ENCODE results near the gene BMP15.

The BMP15 gene

DNA sequence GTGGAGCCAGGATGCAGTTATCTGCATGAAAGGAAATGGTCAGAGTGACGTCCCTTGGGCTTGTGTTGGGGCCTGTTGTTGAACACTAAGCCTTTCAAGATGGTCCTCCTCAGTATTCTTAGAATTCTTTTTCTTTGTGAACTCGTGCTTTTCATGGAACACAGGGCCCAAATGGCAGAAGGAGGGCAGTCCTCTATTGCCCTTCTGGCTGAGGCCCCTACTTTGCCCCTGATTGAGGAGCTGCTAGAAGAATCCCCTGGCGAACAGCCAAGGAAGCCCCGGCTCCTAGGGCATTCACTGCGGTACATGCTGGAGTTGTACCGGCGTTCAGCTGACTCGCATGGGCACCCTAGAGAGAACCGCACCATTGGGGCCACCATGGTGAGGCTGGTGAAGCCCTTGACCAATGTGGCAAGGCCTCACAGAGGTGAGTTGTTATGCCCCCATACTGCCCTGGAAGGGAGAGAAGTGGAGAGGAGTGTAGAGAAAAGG, at the start of gene BMP15:
Gene BMP15, plus strand, starts transcription at position 51 of the 492 bp plus-strand sequence. Its CDS starts 49 bp downstream, at position 100.
- DNase-seq (ENCODE audit: low read depth in 2 of 2): no peak

DNA sequence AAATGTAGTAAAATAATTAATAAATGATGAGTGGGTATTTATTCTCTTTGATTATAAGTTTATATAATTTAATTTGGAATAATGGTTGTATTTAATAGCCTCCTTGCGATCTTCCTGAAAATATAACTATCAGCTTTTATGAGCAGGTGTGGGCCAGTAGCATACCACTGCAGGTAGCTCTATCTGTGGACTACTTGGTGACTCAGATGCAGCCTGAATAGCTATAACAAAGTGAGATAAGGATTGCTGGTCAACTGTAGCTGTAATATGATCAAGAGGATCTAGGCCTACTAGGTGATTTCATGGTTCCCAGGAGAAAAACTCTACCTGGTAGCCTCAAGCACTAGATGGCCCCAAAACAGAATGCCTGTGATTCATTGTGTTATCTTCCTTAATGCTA, 47.1 kb upstream of the BMP15 start:
- DNase-seq (ENCODE audit: low read depth in 2 of 2): no peak

DNA sequence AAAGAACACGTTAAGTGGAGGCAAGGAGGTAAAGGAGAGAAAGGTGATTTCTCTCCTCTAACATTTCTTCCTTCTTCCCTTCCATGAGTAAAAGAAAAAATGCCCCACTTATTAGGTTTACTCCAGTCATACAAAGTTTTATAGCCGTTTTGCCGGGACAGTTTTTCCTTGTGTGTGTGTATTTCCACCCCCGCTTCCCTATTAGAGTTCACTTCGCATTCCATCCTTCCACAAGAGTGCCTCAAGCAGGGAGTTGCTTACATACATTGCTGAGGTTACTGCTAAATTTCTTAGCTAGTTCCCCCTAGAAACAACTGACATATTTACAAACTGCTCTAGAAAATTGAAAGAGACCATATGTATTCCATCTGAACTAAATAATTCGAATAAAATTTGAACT, 45.2 kb upstream of the BMP15 start:
- no peak for DNase-seq (ENCODE audit: low read depth in 2 of 2)

DNA sequence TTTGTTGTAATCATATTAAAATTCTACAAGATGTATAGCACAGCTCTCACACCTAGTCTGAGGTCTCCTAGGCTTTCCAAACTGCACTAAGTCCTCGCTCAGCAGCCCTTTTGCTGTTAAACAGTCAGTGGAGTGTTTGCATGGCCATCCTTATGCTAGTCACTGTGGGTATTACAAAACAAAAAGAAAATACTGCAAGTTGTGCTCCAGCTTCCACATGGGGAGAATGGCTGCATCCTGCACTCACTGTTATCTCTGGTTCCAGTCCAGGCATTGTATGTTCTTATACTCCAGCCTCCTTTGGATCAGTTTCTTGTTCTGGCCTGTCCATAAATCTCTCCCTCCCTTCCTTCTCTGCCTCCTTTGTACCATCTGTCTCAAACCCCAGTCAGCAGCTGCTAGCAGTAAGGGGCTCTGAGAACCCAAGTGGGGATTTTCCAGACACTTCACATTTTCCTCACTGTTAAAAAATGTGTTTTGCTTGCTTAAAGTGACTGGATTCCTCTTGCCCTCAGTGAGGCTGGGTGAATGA, 38.5 kb upstream of the BMP15 start:
- DNase-seq (ENCODE audit: low read depth in 2 of 2): no peak

DNA sequence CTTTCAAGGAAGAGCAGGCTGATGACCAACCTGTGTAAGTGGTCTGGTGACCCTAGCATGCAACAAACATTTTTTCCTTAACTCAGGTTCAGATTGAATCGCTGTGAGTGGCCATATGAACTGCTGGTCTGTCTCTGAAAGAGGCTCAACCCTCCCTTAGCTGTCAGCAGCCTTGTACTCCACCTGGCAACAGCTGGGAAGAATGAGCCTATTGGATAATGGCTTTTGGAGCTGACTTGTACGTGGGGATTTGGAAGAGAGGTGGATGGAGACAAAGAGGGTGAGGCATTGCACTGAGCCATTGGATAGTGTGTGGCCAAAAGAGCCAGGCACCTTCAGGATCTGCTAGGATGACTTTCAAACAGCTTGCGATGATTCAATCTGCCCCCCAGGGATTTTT, 35.7 kb upstream of the BMP15 start:
- DNase-seq (ENCODE audit: low read depth in 2 of 2): no peak

DNA sequence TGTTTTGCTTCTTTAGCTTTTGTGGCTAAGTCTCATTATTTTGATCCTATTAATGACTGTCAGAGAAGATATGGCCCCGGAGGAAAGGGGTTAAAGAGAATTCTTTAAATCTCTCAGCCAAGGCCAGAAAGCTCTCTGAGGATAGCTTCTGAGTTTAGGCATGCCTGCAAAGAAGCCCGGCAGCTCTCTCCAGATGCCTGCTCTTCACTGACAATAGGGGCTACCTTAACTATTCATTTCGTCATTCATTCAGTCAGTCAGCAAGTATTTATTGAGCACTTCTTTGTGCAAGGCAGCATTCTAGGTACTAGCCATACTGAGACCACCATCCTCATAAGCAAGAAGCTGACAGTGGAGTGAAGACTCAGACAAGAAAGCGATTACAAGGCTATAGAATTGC, 34.0 kb upstream of the BMP15 start:
- no peak for DNase-seq (ENCODE audit: low read depth in 2 of 2)

DNA sequence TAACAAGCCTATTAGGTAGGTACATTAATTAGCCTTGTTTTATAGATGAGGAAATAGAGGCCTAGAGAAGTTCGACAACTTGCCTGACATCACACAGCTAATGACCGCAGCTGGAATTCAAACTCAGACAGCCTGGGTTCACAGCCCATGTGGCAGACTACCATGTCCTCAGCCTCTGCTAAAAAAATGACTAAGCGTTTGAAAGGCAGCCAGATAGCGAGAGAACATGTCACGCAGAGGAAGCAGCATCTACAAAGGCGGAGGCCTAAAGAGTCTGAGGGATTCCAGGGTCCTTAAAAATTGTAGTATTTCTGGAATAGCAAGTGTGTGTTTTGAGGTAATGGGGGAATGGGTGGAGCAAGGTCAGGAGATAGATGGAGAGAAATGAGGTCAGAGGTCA, 33.2 kb upstream of the BMP15 start:
- no peak for DNase-seq (ENCODE audit: low read depth in 2 of 2)

DNA sequence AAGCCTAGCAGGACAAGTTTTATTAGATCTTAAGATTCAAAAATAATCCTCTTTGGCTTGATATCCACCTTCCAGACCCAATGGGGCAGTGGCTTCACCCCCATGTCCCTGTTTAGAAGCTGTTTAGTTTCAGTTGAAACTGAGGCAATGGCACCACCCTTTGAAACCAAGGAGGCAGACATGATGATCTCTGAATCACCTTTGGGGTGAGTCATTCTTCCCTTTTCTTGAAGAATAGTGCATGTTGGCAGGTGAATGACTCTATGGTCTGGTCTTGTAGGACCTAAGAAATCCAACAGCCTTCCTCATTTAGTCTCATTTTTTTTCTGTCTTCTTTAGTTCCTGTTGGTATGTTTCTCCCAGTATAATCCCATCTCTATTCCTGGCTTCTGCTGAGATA, 29.5 kb upstream of the BMP15 start:
- DNase-seq (ENCODE audit: low read depth in 2 of 2): no peak

DNA sequence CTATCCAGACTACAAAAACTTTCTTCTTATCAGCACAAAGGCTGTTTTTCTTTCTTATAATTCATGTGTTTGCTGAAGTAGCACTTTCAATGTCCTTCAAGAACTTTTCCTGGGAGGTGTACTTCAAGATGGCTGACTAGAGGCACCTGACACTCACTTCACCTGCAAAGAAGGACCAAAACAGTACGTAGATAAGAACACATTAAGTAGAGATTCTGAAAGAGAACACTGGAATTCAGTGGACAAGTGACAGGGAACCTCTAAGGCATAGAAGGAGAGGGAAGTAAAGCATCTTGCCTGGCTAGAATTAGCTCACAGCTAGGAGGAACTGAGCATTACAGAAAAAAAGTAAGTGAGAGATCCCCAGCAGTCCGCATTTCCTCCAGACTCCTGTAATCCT, 21.7 kb upstream of the BMP15 start:
- DNase-seq (ENCODE audit: low read depth in 2 of 2): no peak

DNA sequence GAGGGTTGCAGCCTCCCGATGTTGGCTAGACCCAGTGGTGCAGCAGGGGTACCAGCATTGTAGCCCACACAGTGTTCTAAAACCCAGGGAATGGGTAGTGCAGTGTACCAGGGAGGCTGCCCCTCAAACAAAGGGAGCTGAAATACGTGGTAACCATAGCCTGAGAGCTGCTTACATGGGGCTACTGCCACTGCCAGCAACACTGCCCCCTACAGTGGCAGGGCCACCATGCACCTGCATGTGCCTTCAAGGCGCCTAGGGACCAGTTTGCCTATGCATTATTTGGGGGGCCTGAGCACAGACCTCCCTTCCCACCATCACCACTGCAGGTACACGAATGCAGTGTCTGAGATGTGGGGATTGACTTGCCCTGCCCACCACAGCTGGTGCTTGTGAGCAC, 21.0 kb upstream of the BMP15 start:
- DNase-seq (ENCODE audit: low read depth in 2 of 2): no peak

DNA sequence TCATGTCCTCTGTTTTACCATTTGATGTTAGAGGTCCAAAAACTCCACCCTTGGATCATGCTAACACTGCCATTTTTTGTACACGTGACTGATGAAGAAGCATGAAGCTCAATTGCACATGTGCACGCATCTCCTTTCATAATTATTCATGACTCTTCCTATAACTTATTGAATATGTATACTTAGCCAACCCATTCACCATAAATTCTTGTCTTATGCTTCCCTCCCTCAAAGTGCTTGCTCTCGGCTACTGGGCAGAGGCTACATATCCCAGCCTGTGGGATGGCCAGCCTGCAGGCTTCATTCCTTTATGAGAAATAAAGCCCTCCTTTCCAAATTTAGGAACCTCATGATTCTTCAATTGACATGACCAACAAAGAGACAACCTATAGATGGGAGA, 17.5 kb upstream of the BMP15 start:
- no peak for DNase-seq (ENCODE audit: low read depth in 2 of 2)

DNA sequence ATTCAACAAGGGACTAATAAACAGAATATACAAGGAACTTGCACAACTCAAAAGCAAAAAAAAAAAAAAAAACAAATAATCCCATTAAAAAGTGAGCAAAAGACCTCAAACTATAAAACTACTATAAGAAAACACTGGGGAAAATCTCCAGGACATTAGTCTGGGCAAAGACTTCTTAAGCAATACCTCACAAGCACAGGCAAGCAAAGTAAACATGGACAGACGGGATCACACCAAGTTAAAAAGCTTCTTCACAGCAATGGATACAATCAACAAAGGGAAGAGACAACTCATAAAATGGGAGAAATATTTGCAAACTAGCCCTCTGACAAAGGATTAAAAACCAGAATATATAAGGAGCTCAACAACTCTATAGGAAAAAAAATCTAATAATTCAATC, 17.1 kb upstream of the BMP15 start:
- DNase-seq (ENCODE audit: low read depth in 2 of 2): no peak

DNA sequence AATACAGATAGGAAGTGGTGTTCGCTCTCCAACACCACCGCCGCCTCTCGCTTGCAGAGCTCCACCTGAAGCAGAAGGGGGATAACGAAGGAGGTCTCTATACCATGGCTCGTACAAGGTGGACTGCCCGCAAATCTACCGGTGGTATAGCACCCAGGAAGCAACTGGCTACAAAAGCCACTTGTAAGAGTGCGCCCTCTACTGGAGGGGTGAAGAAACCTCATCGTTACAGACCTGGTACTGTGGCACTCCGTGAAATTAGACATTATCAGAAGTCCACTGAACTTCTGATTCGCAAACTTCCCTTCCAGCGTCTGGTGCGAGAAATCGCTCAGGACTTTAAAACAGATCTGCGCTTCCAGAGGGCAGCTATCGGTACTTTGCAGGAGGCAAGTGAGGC, 5.2 kb upstream of the BMP15 start:
- DNase-seq (ENCODE audit: low read depth in 2 of 2): no peak

DNA sequence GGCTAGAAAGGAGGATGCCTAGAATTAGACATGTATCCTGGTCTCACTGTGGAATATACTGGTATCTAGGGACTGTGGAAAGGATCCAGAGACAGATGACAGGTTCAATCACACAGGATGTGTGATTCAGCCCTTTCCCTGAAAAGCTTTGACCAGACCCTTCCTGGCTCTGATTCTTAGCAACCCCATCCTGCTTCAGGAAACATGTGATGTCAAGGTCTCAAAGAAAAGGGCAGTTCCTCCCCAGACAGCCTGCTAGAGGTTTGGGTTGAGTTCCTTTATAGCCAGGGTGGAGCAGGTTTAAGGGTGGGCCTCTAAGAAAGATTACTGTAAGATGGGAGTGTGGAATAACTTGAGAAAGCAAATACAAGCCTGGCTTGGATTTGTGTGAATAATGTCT, 3.0 kb downstream of the BMP15 start:
- DNase-seq (ENCODE audit: low read depth in 2 of 2): no peak

DNA sequence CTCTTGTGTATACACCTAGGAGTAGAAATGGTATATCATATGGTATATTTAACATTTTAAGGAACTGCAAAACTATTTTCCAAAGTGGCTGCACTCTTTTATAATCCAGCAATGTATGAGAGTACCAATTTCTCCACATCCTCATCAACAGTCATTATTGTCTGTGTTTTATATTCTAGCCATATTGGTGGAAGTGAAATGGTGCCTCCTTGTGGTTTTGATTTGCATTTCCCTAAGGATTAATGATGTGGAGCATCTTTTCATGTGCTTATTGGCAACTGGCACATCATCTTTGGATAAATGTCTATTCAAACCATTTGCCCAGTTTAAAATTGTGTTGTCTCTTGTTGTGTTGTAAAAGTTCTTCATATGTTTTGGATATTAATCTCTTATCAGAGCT, 9.6 kb downstream of the BMP15 start:
- DNase-seq (ENCODE audit: low read depth in 2 of 2): no peak

DNA sequence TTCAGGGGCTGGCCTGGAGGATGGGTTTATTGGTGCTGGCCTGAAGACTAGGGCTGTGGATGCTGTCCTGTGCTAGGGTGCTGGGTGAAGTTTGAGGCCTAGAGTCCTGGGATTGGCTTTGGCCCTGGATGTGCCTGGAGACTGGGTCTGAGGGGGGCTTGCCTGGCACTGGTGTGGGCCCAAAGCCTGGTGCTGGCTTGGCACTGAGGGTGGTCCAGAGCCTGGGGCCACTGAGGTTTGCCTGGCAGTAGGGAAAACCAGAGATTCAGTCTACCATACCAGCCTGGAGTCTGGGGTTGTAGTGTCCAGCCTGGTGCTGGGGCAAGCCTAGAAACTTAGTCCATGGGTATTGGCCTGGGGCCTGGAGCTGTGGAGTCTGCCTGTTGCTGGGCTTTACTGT, 16.6 kb downstream of the BMP15 start:
- no peak for DNase-seq (ENCODE audit: low read depth in 2 of 2)

DNA sequence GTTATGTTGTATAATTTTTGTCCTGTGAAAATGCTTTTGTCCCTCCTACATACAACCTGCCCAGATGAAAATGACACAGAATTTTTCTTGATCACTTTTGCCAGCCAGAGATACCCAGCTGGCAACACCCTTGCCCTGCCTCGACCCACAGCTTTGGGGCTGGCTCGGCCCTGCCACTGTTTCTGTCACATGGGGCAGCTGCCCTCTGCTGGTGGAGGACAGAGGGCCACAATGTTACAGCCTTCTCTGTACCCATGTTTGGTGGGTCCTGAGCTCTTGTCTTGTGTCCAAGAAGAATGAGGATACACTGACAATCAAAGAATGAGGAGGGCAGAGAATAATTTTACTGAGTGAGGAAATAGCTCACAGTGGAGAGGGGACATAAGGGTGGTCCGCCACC, 31.1 kb downstream of the BMP15 start:
- DNase-seq (ENCODE audit: low read depth in 2 of 2): peak in 1 of 2 donors; percentile 1

DNA sequence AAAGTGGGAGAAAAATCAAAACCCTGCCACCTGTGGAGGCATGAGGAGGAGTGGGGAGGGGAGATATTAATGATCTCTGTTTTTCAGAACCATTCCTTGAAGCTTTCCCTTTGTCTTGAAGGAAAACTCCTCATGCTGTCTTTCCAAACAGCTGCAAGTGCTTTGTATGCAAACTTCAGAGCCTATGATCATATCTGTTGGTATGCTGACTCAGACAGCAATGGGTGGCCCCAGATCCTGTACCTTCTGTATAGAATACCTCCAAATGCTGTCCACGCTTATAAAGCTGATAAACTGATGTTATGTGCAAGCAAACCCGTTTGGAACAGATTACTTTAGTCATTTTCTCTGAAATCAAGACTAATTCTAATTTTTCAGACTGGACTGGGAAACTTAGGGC, 31.9 kb downstream of the BMP15 start:
- DNase-seq (ENCODE audit: low read depth in 2 of 2): no peak

DNA sequence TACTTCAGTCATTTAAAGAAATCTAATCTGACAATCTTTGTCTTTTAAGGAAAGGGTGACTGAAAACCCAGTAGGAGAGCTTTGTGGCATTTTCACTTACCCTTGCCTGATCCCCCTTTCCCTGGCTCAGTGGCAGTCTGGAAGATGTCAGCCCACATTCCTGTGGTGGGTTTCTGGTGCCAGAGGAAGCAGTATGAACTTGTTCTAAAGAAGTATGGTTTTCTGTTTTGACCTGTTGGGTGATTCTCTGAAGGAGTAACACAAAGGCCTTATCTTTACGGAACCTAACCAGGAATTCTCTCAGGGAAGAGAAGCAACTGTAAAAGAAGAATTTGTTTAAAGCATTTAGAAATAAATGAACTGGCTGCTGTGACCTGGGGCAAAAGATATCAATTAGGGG, 41.9 kb downstream of the BMP15 start:
- DNase-seq (ENCODE audit: low read depth in 2 of 2): no peak

DNA sequence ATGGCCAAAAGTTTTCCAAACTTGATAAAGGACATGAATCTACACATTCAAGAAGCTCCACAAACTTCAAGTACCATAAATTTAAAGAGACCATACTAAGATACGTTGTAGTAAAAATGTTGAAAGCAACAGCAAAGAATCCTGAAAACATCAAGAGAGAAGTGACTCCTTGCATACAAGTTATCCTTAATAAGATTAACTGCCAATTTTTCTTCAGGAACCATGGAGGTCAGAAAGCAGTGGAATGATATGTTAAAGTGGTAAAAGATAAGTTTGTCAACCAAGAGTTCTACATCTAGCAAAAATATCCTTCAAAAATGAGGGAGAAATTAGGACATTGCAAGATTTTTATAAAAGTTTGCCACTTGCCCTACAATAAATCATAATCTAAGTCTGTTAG, 43.3 kb downstream of the BMP15 start:
- DNase-seq (ENCODE audit: low read depth in 2 of 2): no peak

DNA sequence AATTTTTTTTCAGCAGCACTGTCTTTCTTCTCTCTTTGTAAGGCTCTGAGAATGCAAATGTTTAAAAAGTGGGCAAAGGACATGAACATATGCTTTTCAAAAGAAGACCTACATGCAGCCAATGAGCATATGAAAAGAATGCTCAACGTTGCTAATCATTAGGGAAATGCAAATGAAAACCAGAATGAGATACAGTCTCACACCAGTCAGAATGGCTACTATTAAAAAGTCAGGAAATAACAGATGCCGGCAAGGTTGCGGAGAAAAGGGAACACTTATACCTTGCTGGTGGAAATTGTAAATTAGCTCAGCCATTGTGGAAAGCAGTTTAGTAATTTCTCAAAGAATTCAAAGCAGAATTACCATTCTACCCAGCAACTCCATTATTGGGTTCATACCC, 51.6 kb downstream of the BMP15 start:
- no peak for DNase-seq (ENCODE audit: low read depth in 2 of 2)

DNA sequence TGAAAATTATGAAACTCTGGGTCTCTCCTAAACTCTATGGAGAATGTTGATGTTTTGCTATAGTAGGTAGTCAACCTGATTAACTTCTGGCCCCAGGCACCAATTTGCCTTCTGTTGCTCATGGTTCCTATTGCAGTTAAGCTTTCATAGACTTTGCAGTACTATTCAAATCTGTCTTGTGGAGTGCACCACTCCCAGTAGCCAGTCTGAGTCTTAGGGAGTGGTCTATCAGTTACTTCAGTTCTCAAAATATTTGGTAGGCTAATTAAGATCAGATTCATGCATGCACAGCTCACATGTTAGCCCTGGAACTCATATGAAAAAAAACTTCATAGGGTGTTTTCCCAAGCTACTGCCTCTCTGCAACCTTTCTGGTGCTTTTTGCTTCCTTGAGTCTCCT, 53.3 kb downstream of the BMP15 start:
- no peak for DNase-seq (ENCODE audit: low read depth in 2 of 2)

Data from stimulated activated CD8-positive, alpha-beta memory T cell treated with anti-CD3 and anti-CD28 coated beads, Interleukin-2, amount 100 ng/mL, for 48 hours (primary cell).